Activated effector memory CD4-positive, alpha-beta T cell treated with anti-CD3 and anti-CD28 coated beads, Interleukin-2, amount 50 U/mL, for 16 hours (primary cell): ENCODE measurements around the gene COL23A1.
"Not testable (repeated sequence)": the region's sequence is repeated elsewhere in the genome, so short reads cannot be mapped to it uniquely, and the experiment has no call there.

Experiments
- DNase-seq: peaks from one replicate; pipeline ENCODE4 v3.0.0-alpha.2; 2020

COL23A1 gene

GRCh38 chr5:178232124-178232919, 357.9 kb downstream of the COL23A1 start, which contains the start of gene PHYKPL:
TSS of gene PHYKPL (minus strand) at chr5:178232802. CDS start at chr5:178232550, 252 bp downstream.
- DNase-seq, result peak; percentile 89

GRCh38 chr5:178231539-178232123, 358.6 kb downstream of the COL23A1 start:
- DNase-seq, result no peak

- no peak for DNase-seq
Observed at GRCh38 chr5:178230879-178231538, 359.2 kb downstream of the COL23A1 start.

GRCh38 chr5:178229861-178230260, 360.3 kb downstream of the COL23A1 start:
- no peak for DNase-seq

DNA sequence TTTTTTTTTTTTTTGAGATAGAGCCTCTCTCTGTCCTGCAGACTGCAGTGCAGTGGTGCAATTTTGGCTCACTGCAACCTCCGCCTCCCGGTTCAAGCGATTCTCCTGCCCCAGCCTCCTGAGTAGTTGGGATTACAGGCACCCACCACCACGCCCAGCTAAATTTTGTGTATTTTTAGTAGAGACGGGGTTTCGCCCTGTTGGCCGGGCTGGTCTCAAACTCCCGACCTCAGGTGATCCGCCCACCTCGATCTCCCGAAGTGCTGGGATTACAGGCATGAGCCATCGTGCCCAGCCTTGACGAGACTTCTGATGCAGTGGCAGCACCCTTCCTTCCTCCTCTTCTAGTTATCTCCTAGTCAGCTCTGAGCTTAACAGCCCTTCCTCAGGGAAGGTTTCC, 361.1 kb downstream of the COL23A1 start:
- DNase-seq, result not testable (repeated sequence)

- no peak for DNase-seq
Observed at GRCh38 chr5:178228609-178229008, 361.6 kb downstream of the COL23A1 start.

DNA sequence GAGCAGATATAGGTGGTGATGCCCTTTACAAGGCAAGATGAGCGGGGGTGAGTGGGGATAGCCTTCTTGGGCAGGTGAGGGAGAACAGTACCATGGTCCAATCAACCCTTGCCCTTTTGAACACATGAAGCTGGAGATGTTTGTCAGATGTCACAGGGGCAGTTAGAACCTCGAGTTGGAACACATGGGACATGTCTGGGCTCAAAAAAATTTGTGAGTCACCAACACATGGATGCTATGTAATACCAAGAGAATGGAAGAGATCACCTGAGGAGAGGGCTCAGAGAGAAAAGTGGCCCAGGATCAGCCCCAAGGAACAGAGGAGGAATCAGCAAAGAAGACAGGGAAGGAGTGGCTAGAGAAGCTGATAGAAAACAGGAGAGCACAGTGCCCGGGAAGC, 362.3 kb downstream of the COL23A1 start:
- DNase-seq, result no peak

DNA sequence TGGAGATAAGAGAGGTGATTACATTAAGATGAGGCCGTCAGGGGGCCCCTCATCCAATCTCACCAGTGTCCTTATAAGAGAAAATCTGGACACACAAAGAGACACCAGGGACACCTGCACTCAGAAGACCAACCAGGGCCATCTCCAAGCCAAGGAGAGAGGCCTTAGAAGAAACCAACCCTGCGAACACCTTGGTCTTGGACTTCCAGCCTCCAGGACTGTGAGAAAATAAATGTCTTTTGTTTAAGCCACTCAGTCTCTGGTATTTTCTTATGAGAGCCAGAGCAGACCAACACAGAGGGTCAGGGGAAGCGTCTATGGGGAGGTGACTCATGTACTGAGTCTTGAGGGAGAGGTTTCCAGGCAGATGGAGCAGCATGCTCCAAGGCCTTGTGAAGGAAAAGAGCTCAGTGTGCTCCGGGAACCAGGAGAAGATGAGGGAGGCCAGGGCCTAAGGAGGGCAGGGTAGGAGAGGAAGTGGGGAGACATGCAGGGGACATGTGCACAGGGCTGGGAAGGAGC, 363.0 kb downstream of the COL23A1 start:
- no peak for DNase-seq

GRCh38 chr5:178225174-178225573, 365.0 kb downstream of the COL23A1 start:
- no peak for DNase-seq

DNA sequence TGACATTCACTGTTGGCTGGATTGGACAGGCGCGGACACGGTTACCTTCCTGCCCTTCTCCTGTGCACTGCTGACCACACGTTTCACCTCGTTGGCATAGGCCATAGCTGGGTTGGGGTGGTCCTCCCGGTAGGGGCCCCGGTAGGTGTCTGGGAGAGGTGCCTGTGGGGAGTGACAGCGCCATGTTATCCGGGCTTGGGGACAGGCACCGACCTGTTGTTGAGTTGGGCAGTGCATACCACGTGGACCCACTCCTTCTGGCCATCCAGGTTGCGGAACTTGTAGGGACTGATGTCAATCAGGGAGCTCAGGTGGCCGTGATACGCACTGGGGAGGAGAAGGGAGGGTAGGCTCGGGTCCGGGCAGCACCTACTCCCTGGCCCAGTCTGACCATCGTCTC, 365.8 kb downstream of the COL23A1 start:
- DNase-seq, result no peak

GRCh38 chr5:178223828-178224335, 366.3 kb downstream of the COL23A1 start:
- no peak for DNase-seq

GRCh38 chr5:178223196-178223773, 366.9 kb downstream of the COL23A1 start:
- no peak for DNase-seq

DNA sequence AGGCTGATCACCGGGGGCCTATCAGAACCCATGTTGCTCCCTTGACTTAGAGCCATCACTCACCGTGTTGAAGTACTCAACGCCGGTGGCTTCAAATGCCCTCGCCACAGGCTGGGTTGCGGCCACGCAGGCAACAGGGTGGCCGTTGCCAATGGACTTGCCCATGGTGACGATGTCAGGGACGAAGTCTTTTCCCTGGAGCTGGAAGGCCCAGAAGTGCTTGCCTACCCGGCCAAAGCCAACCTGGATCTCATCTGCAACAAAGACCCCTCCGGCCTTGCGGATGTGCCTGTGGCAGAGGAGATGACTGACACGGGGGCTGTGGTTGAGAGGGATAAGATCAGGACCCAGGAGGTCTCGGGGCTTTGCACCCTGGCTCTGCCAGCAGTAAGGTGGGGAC, 367.9 kb downstream of the COL23A1 start:
- DNase-seq, result no peak

GRCh38 chr5:178221853-178222252, 368.3 kb downstream of the COL23A1 start:
- no peak for DNase-seq

DNA sequence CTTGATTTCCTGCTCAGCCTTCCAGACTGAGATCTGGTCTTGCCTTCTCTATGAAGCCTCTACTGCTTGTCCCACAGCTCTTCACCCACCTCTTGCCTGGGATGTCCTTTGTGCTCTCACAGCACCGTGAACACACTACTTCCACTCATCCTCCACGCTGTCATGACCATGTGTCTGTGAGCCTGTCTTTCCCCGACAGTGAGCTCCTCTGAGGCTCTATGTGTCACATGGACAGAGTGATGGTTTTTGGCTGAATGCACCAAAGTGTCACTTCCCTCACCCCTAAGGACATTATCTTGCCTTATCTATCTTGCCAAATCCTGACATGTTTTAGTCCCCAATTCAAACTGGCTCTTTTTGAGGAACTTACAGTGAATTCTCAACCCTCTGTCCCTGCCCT, 368.9 kb downstream of the COL23A1 start:
- no peak for DNase-seq

GRCh38 chr5:178218827-178219226, 371.4 kb downstream of the COL23A1 start:
- DNase-seq, result no peak

DNA sequence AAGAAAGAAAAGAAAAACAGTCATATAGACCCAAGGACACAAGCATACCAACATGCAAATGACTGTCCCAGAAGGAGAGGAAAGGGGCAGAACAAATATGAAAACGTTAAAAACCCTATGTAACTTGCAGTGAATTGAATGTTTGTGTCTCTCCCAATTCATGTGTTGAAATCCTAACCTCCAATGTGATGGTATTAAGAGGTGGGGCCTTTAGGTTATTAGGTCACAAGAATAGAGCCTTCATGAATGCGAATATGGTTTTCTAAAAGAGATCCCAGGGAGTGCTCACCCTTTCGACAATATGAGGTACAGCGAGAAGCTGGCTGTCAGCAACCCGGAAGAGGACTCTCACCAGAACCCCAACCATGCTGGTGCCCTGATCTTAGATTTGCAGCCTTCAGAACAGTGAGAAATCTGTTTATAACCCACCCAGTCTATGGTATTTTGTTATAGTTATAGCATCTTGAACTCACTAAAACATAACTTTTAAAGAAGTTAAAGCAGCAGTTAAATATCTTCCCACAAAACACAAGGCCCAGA, 371.9 kb downstream of the COL23A1 start:
- no peak for DNase-seq

GRCh38 chr5:178216779-178217178, 373.4 kb downstream of the COL23A1 start:
- no peak for DNase-seq

DNA sequence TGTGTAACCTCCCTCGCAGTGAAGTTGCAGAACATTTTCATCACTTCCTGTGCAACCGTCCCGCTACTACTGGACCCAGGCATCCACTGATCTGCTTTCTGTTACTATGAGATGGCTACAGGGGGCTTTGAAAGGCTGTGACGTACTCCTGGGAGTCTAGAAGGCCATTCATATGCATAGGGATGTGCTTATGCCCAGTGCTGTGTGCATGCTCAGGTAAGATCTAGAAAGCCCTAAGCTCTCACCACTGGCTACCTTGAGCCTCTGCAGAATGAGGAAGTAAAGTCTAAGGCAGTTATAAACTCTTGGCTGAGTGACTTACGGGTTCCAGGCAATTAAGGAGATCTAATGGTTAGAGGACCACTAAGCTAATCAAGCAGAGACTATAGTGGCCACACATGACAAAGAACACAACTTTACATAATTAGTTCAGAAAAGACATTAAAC, 374.1 kb downstream of the COL23A1 start:
- no peak for DNase-seq

DNA sequence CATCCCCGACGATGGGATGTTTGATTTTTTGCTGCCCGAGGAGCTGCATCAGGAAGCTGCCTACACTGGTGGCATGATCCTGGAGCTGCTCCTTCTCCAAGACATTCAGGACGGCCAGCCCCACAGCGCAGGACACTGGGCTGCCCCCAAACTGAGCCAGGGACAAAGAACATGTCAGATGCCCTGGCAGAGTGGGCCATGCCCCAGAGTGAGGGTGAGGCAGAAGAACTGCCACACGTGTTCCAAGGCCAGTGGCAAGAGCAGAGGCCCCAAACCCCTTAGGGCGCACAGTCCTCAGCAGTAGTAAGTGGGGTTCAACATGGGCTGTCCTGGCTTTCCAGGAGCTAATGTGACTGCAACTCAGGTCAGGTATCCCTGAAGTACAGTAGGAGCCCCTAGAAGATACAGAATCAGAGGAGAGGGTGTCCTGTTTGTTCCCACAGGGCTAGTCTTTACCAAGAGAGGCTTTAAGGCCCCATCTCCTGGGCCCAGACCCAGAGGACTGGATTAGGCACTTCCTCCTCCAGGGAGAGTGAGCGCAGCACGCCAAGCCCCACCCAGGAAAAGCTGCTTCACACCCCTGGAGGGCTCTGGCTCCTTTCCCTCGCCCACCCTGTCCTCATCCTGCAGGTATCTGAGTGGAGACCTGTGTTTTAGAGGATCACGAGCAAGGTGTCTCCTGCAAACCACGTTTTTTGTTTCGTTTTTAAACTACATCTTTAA, 374.8 kb downstream of the COL23A1 start:
- DNase-seq, result no peak

- DNase-seq, result no peak
Observed at GRCh38 chr5:178214160-178214803, 375.9 kb downstream of the COL23A1 start.

DNA sequence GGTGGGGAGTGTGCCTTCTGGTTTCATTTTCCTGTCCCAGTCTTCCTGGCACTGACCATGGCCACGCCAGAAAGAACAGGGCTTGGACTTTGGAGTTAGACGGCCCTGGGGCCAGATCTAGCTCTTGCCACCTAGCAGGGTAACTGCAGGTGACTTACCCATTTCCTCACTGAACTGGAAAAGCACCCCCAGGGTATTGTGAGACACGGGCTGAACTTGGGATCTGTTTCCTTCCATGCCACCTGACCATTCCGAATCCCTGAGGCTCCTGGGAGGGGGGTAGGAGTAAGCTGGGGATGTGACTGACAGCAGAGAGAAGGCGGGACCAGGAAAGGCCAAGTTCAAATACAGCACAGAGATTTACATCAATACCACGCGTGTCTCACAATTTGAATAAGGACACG, 376.4 kb downstream of the COL23A1 start:
- no peak for DNase-seq
